CD1c-positive myeloid dendritic cell (primary cell): ENCODE data around the gene ARHGEF28.

Experiments used
- DNase-seq: peaks from one replicate; pipeline ENCODE4 v3.0.0-alpha.2; 2016; ENCODE audit errors: extremely low spot score

Gene ARHGEF28

GRCh38 chr5:73693573-73694061 lies 67.6 kb downstream of the ARHGEF28 start:
- DNase-seq = no peak

GRCh38 chr5:73694089-73694488 lies 68.1 kb downstream of the ARHGEF28 start:
- DNase-seq = no peak

- no peak for DNase-seq
These were observed 72.0 kb downstream of the ARHGEF28 start for GRCh38 chr5:73698011-73698410.

GRCh38 chr5:73701566-73701965 lies 75.6 kb downstream of the ARHGEF28 start:
- DNase-seq = no peak

- DNase-seq = no peak
These were observed 76.5 kb downstream of the ARHGEF28 start for GRCh38 chr5:73702534-73702933.

GRCh38 chr5:73702951-73703350 lies 77.0 kb downstream of the ARHGEF28 start:
- no peak for DNase-seq

GRCh38 chr5:73705364-73705763 lies 79.4 kb downstream of the ARHGEF28 start:
- DNase-seq = no peak

- DNase-seq = no peak
These were observed 81.0 kb downstream of the ARHGEF28 start for GRCh38 chr5:73706963-73707362.

- DNase-seq = no peak
These were observed 83.6 kb downstream of the ARHGEF28 start for GRCh38 chr5:73709536-73710129.

- DNase-seq = no peak
These were observed 90.3 kb downstream of the ARHGEF28 start for GRCh38 chr5:73716284-73716808.

- DNase-seq = no peak
These were observed 92.8 kb downstream of the ARHGEF28 start for GRCh38 chr5:73718762-73719161.

GRCh38 chr5:73719632-73720031 lies 93.6 kb downstream of the ARHGEF28 start:
- no peak for DNase-seq

- DNase-seq = no peak
These were observed 96.2 kb downstream of the ARHGEF28 start for GRCh38 chr5:73722231-73722630.

- no peak for DNase-seq
These were observed 100.1 kb downstream of the ARHGEF28 start for GRCh38 chr5:73726071-73726470.

- DNase-seq = no peak
These were observed 100.7 kb downstream of the ARHGEF28 start for GRCh38 chr5:73726606-73727231.

GRCh38 chr5:73727470-73727869 lies 101.5 kb downstream of the ARHGEF28 start:
- DNase-seq = no peak

- no peak for DNase-seq
These were observed 102.7 kb downstream of the ARHGEF28 start for GRCh38 chr5:73728493-73729273.

- no peak for DNase-seq
These were observed 103.3 kb downstream of the ARHGEF28 start for GRCh38 chr5:73729329-73729728.

- no peak for DNase-seq
These were observed 106.0 kb downstream of the ARHGEF28 start for GRCh38 chr5:73732045-73732444.

- no peak for DNase-seq
These were observed 107.2 kb downstream of the ARHGEF28 start for GRCh38 chr5:73733219-73733618.

GRCh38 chr5:73735032-73735734 lies 109.2 kb downstream of the ARHGEF28 start:
- DNase-seq = no peak

- no peak for DNase-seq
These were observed 113.7 kb downstream of the ARHGEF28 start for GRCh38 chr5:73739650-73740049.
